GM21717 (cell line): ENCODE measurements around the gene UBAP1L.
A peak's percentile ranks its signal among the peaks of the same experiment; 100 is the strongest.
"Not testable (repeated sequence)": the region's sequence is repeated elsewhere in the genome, so short reads cannot be mapped to it uniquely, and the experiment has no call there.

Experiments
- ATAC-seq: cut with Tn5 transposase; IDR thresholded peaks from one replicate; pipeline ENCODE4 v1.9.1; 2021; ENCODE audit warnings: mild to moderate bottlenecking, moderate library complexity; ENCODE audit not compliant: unreplicated experiment

UBAP1L gene

GRCh38 chr15:65115086-65115485 is at the start of gene UBAP1L:
UBAP1L (minus strand) TSS chr15:65115200; CDS start chr15:65106215, 8,985 bp downstream.
- ATAC-seq, result no peak

- no peak for ATAC-seq
Measured at GRCh38 chr15:65164139-65164538, 49.1 kb upstream of the UBAP1L start.

GRCh38 chr15:65163041-65163440 is 48.0 kb upstream of the UBAP1L start:
- ATAC-seq, result no peak

GRCh38 chr15:65156692-65157091 is 41.7 kb upstream of the UBAP1L start:
- ATAC-seq, result no peak

GRCh38 chr15:65154720-65155119 is 39.7 kb upstream of the UBAP1L start:
- ATAC-seq, result no peak

- ATAC-seq, result no peak
Measured at GRCh38 chr15:65147902-65148301, 32.9 kb upstream of the UBAP1L start.

- ATAC-seq, result no peak
Measured at GRCh38 chr15:65146438-65146837, 31.4 kb upstream of the UBAP1L start.

GRCh38 chr15:65138631-65139030 is 23.6 kb upstream of the UBAP1L start:
- not testable (repeated sequence) for ATAC-seq

- ATAC-seq, result not testable (repeated sequence)
Measured at GRCh38 chr15:65137893-65138292, 22.9 kb upstream of the UBAP1L start.

- not testable (repeated sequence) for ATAC-seq
Measured at GRCh38 chr15:65137089-65137488, 22.1 kb upstream of the UBAP1L start.

- no peak for ATAC-seq
Measured at GRCh38 chr15:65134538-65134937, 19.5 kb upstream of the UBAP1L start.

- ATAC-seq, result peak; percentile 88
Measured at GRCh38 chr15:65133548-65134200, 18.7 kb upstream of the UBAP1L start, which contains the start of gene PDCD7. PDCD7 (minus strand) TSS chr15:65133808; CDS start chr15:65133781, 27 bp downstream.

- peak; percentile 38 for ATAC-seq
Measured at GRCh38 chr15:65132878-65133547, 18.0 kb upstream of the UBAP1L start.

GRCh38 chr15:65130941-65131340 is 15.9 kb upstream of the UBAP1L start:
- no peak for ATAC-seq

- no peak for ATAC-seq
Measured at GRCh38 chr15:65115542-65115941, 542 bp upstream of the UBAP1L start.

GRCh38 chr15:65110676-65111292 is 4.2 kb downstream of the UBAP1L start:
- no peak for ATAC-seq

- ATAC-seq, result no peak
Measured at GRCh38 chr15:65106011-65106590, 8.9 kb downstream of the UBAP1L start.

- no peak for ATAC-seq
Measured at GRCh38 chr15:65105038-65105437, 10.0 kb downstream of the UBAP1L start.

- no peak for ATAC-seq
Measured at GRCh38 chr15:65102912-65103311, 12.1 kb downstream of the UBAP1L start.

- ATAC-seq, result no peak
Measured at GRCh38 chr15:65101891-65102708, 12.9 kb downstream of the UBAP1L start.

- ATAC-seq, result no peak
Measured at GRCh38 chr15:65101411-65101890, 13.5 kb downstream of the UBAP1L start.
